ENCODE measurements around the gene MACIR.

Gene MACIR

DNA sequence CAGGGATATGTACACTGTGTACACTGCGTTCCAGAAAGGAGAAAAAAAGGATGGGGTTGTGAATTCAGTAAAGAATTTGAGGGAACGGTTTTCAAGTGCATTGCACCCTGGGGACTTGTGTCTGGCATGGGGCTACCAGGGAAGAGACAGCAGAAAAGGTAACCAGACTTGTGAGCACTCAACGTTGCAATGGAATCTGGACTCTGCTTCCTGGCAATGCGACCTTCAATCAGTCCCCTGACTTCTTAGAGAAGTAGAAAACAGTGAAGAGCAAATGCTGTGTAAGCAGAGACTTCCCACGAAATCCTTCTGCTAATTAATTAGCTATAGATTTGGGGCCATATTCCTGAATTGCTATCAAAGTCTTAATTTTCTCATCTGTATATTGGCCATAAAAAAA lies 36.3 kb downstream of the MACIR start:
- no peak for TF ChIP-seq EP300 (IDR thresholded peaks at IDR 0.05; ENCODE audit: borderline replicate concordance)
- TF ChIP-seq TCF12 (IDR thresholded peaks at IDR 0.05; ENCODE audit: low read depth) = no peak
- no peak for TF ChIP-seq NFIC (IDR thresholded peaks at IDR 0.05)
- TF ChIP-seq, protein P1, sequence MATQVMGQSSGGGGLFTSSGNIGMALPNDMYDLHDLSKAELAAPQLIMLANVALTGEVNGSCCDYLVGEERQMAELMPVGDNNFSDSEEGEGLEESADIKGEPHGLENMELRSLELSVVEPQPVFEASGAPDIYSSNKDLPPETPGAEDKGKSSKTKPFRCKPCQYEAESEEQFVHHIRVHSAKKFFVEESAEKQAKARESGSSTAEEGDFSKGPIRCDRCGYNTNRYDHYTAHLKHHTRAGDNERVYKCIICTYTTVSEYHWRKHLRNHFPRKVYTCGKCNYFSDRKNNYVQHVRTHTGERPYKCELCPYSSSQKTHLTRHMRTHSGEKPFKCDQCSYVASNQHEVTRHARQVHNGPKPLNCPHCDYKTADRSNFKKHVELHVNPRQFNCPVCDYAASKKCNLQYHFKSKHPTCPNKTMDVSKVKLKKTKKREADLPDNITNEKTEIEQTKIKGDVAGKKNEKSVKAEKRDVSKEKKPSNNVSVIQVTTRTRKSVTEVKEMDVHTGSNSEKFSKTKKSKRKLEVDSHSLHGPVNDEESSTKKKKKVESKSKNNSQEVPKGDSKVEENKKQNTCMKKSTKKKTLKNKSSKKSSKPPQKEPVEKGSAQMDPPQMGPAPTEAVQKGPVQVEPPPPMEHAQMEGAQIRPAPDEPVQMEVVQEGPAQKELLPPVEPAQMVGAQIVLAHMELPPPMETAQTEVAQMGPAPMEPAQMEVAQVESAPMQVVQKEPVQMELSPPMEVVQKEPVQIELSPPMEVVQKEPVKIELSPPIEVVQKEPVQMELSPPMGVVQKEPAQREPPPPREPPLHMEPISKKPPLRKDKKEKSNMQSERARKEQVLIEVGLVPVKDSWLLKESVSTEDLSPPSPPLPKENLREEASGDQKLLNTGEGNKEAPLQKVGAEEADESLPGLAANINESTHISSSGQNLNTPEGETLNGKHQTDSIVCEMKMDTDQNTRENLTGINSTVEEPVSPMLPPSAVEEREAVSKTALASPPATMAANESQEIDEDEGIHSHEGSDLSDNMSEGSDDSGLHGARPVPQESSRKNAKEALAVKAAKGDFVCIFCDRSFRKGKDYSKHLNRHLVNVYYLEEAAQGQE (IDR thresholded peaks at IDR 0.05; ENCODE audit: low read depth) = no peak
- TF ChIP-seq TAF1 (IDR thresholded peaks at IDR 0.05; ENCODE audit: low read depth) = no peak
- no peak for TF ChIP-seq CREB1 (IDR thresholded peaks at IDR 0.05; ENCODE audit: low read depth)
- TF ChIP-seq ZBTB7A (IDR thresholded peaks at IDR 0.05; ENCODE audit: low read depth) = no peak
- TF ChIP-seq CEBPB (IDR thresholded peaks at IDR 0.05) = no peak
- TF ChIP-seq TEAD4 (IDR thresholded peaks at IDR 0.05) = no peak
- no peak for TF ChIP-seq EGR1 (IDR thresholded peaks at IDR 0.05)
- no peak for TF ChIP-seq FOXM1 (IDR thresholded peaks at IDR 0.05; ENCODE audit: borderline replicate concordance, low read depth)
- no peak for TF ChIP-seq USF1 (IDR thresholded peaks at IDR 0.05)
- no peak for TF ChIP-seq YY1 (IDR thresholded peaks at IDR 0.05; ENCODE audit: low read depth)
- TF ChIP-seq RAD21 (IDR thresholded peaks at IDR 0.05; ENCODE audit: low read depth) = no peak
- no peak for TF ChIP-seq MAX (IDR thresholded peaks at IDR 0.05)

- TF ChIP-seq CEBPB (IDR thresholded peaks at IDR 0.05) = no peak
- TF ChIP-seq EP300 (IDR thresholded peaks at IDR 0.05; ENCODE audit: borderline replicate concordance) = no peak
- no peak for TF ChIP-seq EGR1 (IDR thresholded peaks at IDR 0.05)
- TF ChIP-seq NFIC (IDR thresholded peaks at IDR 0.05) = no peak
Observed at GRCh38 chr5:103295424-103295823, 36.9 kb downstream of the MACIR start.

DNA sequence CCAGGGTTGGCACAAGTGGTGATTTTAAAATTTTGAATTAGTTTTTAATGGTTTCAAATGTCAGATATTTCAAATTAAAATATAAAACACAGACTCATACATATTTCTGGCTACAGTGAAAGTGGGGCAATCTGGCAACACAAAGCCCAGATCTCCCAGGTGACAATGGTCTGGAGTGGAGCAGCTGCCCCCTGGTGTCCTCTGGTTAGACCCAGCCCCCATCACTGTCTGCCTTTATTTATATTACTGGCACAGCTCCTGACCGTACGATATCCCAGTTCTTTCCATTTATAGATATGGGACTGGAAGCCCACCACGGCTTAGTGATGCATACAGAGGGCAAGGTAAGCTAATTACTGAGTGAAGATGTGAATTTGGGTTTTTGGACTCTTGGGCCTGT lies 37.3 kb downstream of the MACIR start:
- TF ChIP-seq CEBPB (IDR thresholded peaks at IDR 0.05) (no peak), USF1 (IDR thresholded peaks at IDR 0.05) (no peak), CREB1 (IDR thresholded peaks at IDR 0.05; ENCODE audit: low read depth) (no peak)

- TF ChIP-seq TAF1 (IDR thresholded peaks at IDR 0.05; ENCODE audit: low read depth) (no peak), USF1 (IDR thresholded peaks at IDR 0.05) (no peak), ZBTB7A (IDR thresholded peaks at IDR 0.05; ENCODE audit: low read depth) (no peak), YY1 (IDR thresholded peaks at IDR 0.05; ENCODE audit: low read depth) (no peak), RAD21 (IDR thresholded peaks at IDR 0.05; ENCODE audit: low read depth) (no peak), EP300 (IDR thresholded peaks at IDR 0.05; ENCODE audit: borderline replicate concordance) (no peak), FOXM1 (IDR thresholded peaks at IDR 0.05; ENCODE audit: borderline replicate concordance, low read depth) (no peak), EGR1 (IDR thresholded peaks at IDR 0.05) (no peak), TEAD4 (IDR thresholded peaks at IDR 0.05) (no peak), NFIC (IDR thresholded peaks at IDR 0.05) (no peak), CEBPB (IDR thresholded peaks at IDR 0.05) (no peak), TCF12 (IDR thresholded peaks at IDR 0.05; ENCODE audit: low read depth) (no peak), CREB1 (IDR thresholded peaks at IDR 0.05; ENCODE audit: low read depth) (no peak), MAX (IDR thresholded peaks at IDR 0.05) (no peak)
- TF ChIP-seq, protein P1 (IDR thresholded peaks at IDR 0.05; ENCODE audit: low read depth) = no peak
Observed at GRCh38 chr5:103298117-103298516, 39.6 kb downstream of the MACIR start.

GRCh38 chr5:103298607-103299188 lies 40.1 kb downstream of the MACIR start:
- TF ChIP-seq TCF12 (IDR thresholded peaks at IDR 0.05; ENCODE audit: low read depth) (no peak), MAX (IDR thresholded peaks at IDR 0.05) (no peak), NFIC (IDR thresholded peaks at IDR 0.05) (no peak), EGR1 (IDR thresholded peaks at IDR 0.05) (no peak), CREB1 (IDR thresholded peaks at IDR 0.05; ENCODE audit: low read depth) (no peak), RAD21 (IDR thresholded peaks at IDR 0.05; ENCODE audit: low read depth) (no peak), CEBPB (IDR thresholded peaks at IDR 0.05) (no peak), TEAD4 (IDR thresholded peaks at IDR 0.05) (no peak), TAF1 (IDR thresholded peaks at IDR 0.05; ENCODE audit: low read depth) (no peak), ZBTB7A (IDR thresholded peaks at IDR 0.05; ENCODE audit: low read depth) (no peak), EP300 (IDR thresholded peaks at IDR 0.05; ENCODE audit: borderline replicate concordance) (no peak), FOXM1 (IDR thresholded peaks at IDR 0.05; ENCODE audit: borderline replicate concordance, low read depth) (no peak), USF1 (IDR thresholded peaks at IDR 0.05) (no peak), YY1 (IDR thresholded peaks at IDR 0.05; ENCODE audit: low read depth) (no peak)
- TF ChIP-seq, protein P1 (IDR thresholded peaks at IDR 0.05; ENCODE audit: low read depth) = no peak

Data from Ishikawa (cell line).